ENCODE results near the gene TUBB2B. TPM values are rescaled to one million over a fixed set of nuclear protein-coding genes. Genes with fewer than 3 reads are reported as not detected.
A peak's percentile ranks its signal among the peaks of the same experiment; 100 is the strongest.

TUBB2B gene
- total and polyA plus RNA-seq, 9 of the 15 experiments (the other 6 are each of a cell fraction or from before 2014, with no cell fraction given) = 0.11 to 9.7 (median 4.6) TPM

- TF ChIP-seq BDP1 (IDR thresholded peaks at IDR 0.05; ENCODE audit: insufficient read depth, insufficient read length) = no peak
- no peak for TF ChIP-seq YBX1 (IDR thresholded peaks at IDR 0.05)
- TF ChIP-seq RCOR1 (IDR thresholded peaks at IDR 0.05; ENCODE audit: borderline replicate concordance in 1 of 2, low read depth in 2 of 2, low read length in 2 of 2) = 0 out of 4 replicates have a peak, but pooled peaks of 1 of the 2 experiments have one; percentile 49
- no peak for TF ChIP-seq THRA (IDR thresholded peaks at IDR 0.05)
- no peak for TF ChIP-seq RBM15 (IDR thresholded peaks at IDR 0.05; ENCODE audit: insufficient read depth, low read length)
- no peak for TF ChIP-seq AFF1 (IDR thresholded peaks at IDR 0.05; ENCODE audit: low read depth in 1 of 2, partially characterized antibody in 2 of 2)
- TF ChIP-seq SMARCB1 (IDR thresholded peaks at IDR 0.05; ENCODE audit: insufficient read length, low read depth) = no peak
- peak; percentile 76 for TF ChIP-seq TBP (optimal IDR thresholded peaks at IDR 0.05; ENCODE audit: low read depth, low read length)
- peak; percentile 100 for TF ChIP-seq IRF2 (CRISPR knock-in tag; IDR thresholded peaks at IDR 0.05)
- no peak for TF ChIP-seq AFF4 (CRISPR knock-in tag; IDR thresholded peaks at IDR 0.05)
- TF ChIP-seq MED1 (CRISPR knock-in tag; IDR thresholded peaks at IDR 0.05; ENCODE audit: borderline replicate concordance) = 0 out of 2 replicates have a peak, but pooled peaks have one; percentile 63
- TF ChIP-seq ZFP30 (CRISPR knock-in tag; IDR thresholded peaks at IDR 0.05; ENCODE audit: borderline replicate concordance) = no peak
- no peak for TF ChIP-seq XRCC3 (IDR thresholded peaks at IDR 0.05)
- TF ChIP-seq ZNF785 (CRISPR knock-in tag; IDR thresholded peaks at IDR 0.05) = no peak
- TF ChIP-seq CBX2 (IDR thresholded peaks at IDR 0.05; ENCODE audit: insufficient read depth, low read length, poor library complexity, severe bottlenecking) = no peak
- TF ChIP-seq ARNT (IDR thresholded peaks at IDR 0.05) = no peak
- no peak; a peak in 1 of 4 replicates for TF ChIP-seq FOXA3 (CRISPR knock-in tag; conservative IDR thresholded peaks at IDR 0.05 in 1 of 2, IDR thresholded peaks at IDR 0.05 in 1 of 2)
These were observed 31.5 kb upstream of the TUBB2B start, which contains the start of gene PSMG4 (continued) for GRCh38 chr6:3258720-3259490.
